LoVo (cell line): ENCODE results near the gene SHQ1.
"Not testable (repeated sequence)": the region's sequence is repeated elsewhere in the genome, so short reads cannot be mapped to it uniquely, and the experiment has no call there.

ENCODE experiments used
- DNase-seq: peaks from one replicate; pipeline ENCODE4 v3.0.0-alpha.2; 2016; ENCODE audit warnings: low spot score

SHQ1 gene

GRCh38 chr3:72800869-72801268 lies 47.4 kb downstream of the SHQ1 start:
- DNase-seq, result no peak

DNA sequence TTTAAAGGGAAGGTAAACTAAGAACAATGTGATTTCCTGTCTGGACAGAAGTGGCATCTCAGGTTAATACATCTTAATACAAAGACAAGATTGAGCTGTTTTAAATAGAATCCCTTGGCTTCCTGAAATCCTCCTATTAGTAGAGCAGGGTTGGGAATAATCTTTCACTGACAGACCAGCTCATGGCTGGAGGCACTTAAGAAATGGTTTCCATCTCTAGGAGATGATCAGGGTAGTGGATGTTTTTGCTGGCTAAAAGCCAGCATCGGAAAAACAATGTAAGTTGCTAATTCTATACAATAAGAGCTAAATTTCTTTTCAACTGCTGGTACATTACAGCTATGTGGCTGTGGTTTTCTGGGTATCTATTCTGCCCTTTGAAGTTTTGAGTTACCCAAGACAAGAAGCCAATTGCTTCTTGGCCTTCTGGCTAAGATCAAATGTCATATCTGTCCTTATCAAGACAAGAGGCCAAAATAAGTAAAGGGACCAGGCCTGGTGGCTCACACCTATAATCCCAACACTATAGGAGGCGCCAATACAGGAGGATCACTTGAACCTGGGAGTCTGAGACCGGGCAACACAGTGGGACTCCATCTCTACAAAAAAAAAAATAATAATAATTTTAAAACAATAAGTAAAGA lies 49.6 kb downstream of the SHQ1 start:
- no peak for DNase-seq

DNA sequence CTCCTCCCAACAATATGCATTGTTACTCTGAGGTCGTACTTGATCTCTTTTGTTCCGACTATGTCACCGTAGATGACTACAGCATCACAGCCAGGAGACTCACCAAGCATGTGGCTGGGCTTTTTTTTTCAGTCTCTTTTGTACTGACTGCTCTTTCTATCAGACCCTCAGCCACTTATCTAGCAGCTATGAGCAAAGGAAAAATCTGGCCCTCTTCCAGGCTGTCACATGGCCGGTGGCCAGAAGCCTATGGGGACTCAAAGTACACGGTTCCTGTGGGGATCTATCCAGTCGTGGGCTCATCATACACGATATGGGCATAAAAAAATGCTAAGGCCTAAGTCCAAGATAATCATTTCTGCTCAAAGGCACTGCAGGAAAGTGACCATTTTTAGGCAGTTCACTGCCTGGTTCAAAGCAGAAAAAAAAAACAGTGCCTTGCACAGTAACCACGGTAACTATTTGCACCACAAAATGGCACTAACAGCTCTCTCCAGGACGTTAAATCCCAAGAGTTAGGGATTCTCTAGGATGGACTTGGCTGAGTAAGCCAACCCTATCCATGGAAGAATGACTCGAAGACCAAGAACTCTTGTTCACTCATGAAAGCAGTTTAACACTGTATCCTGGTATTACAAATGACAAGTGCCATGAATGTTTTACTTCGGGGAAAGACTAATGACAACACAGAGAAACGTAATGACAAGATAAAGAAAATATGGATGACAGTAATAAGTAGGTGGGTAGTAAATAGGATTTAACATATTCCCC lies 50.3 kb downstream of the SHQ1 start:
- no peak for DNase-seq

DNA sequence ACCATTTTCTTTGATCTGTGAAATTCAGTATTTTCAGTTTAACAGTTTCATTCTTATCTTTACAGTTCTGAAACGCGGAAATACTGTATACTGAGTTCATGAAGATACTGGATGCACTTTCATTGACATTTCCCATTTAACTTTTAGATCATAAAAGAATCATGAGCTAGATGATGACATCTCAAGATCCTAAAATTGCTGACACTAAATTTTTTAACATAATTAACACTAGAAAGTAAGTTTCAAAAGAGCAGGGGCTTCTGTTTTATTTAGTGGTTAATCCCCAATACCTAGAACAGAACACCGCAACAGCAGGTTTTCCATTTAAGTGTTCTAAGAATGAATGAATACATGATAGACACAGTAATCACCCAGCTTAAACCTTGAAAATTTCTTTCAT lies 54.2 kb downstream of the SHQ1 start:
- no peak for DNase-seq

DNA sequence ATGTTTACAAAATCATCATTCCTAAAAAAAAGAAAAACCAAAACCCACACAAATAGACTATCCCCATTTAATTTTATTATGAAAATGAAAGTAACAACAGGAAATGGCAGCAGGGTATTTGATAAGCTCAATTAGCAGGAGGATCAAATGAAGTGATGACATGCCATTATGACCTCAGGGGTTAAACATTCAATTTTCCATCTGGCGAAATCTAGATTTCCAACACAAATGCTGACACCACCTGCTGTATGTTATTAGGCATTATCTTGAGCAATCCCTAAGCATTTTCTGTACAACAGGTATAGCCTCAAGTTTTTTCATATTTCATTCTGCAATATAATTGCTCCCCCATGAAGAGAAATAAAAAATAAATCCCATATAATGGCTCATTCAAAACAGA lies 57.1 kb downstream of the SHQ1 start:
- no peak for DNase-seq

DNA sequence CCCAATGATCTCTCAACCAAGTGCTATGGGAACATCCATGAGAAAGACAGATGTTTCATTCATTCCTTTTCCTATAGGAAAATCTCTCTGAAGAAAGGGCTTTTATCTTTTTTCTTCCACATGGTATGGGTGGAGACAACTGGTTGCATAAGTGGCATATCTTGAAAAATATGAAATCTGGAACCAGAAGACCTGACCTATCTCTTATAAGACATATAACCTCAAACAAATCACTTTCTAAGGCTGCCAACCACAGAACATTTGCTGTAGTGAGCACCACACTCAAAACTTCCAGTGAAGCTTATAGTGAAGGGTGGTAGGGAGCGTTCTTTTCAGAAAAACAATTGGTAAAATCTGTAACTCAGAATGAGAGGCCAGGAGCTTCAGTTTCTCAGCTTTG lies 58.5 kb downstream of the SHQ1 start:
- DNase-seq, result no peak

- DNase-seq, result not testable (repeated sequence)
Observed at GRCh38 chr3:72788232-72788631, 60.0 kb downstream of the SHQ1 start.

GRCh38 chr3:72786668-72787067 lies 61.6 kb downstream of the SHQ1 start:
- DNase-seq, result no peak

DNA sequence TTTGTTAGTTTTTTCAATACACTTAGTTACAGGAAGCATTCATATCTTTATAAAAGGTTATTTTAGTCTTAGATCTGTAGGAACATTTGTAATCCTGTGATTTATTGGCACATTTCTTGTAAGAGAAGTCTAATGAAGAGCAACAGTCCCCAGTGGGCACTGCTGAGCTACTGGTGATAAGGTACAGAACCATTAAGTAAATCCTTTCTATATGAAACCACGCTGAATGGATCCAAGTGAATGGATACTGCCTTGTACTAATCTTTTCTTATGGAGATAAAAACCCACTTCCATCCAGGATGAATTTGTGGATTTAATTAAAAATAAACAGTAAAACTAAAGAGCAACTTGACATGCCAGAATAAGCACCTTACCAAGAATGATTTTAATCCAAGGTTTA lies 64.0 kb downstream of the SHQ1 start:
- no peak for DNase-seq

DNA sequence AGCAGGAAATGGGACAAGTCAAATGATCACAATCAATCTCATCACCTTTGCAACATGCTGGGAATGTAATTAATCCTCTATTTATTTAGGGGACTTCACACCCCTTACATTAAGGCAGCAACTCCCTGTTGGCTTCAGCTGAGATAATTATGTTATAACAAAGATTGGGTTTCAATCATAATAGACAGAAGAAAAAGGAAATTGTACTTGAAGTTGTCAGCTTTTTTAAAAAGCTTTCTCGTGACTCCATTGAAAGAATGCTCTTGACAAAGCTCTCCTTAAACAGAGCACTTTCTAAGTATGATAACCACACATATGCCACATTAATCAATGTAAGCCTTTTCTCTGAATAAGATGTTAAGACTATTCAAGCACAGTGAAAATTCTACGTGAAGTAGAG lies 65.7 kb downstream of the SHQ1 start:
- DNase-seq, result no peak

GRCh38 chr3:72769758-72770540 lies 78.3 kb downstream of the SHQ1 start:
- no peak for DNase-seq

- no peak for DNase-seq
Observed at GRCh38 chr3:72768936-72769335, 79.3 kb downstream of the SHQ1 start.

- DNase-seq, result no peak
Observed at GRCh38 chr3:72768481-72768880, 79.8 kb downstream of the SHQ1 start.

- no peak for DNase-seq
Observed at GRCh38 chr3:72768006-72768441, 80.2 kb downstream of the SHQ1 start.

- DNase-seq, result no peak
Observed at GRCh38 chr3:72766866-72767265, 81.4 kb downstream of the SHQ1 start.

- DNase-seq, result no peak
Observed at GRCh38 chr3:72763751-72764440, 84.3 kb downstream of the SHQ1 start.

GRCh38 chr3:72761410-72761809 lies 86.8 kb downstream of the SHQ1 start:
- DNase-seq, result no peak

DNA sequence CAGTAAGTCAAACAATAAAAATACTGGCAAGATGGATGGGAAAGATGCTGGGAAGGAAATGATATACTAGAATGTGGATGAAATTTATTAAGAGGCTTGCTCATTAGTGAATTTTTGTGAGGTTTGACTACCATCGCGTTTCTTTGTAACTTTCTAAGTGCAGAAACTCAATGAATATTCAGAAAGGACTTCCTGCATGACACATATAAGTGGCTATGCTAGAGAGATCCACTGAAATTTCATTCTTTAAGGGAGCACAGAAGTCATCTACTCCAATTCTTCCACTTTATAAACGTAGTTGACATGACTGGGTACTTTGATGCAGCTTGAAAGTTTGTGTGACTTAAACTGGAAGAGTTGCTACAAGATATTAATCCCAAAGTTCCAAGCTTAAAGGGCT lies 88.0 kb downstream of the SHQ1 start:
- no peak for DNase-seq

DNA sequence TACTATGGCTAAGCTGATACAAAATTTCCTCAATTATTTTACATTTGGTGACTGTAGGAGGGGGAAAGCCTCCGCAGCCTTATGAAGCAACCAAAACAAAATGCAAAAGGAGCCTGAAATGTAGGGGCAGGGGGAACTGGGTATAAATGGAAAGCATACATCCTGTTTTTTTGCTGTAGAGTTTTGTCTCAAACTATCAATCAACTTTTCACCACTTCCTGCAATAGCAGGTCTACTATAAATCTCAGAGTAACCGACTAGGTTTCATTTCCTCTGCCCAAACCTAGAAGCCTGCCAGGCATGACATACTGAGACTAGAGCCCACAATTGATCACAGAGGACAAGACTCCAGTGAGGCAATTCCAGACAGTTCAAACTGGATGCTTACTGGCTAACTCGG lies 91.3 kb downstream of the SHQ1 start:
- no peak for DNase-seq

DNA sequence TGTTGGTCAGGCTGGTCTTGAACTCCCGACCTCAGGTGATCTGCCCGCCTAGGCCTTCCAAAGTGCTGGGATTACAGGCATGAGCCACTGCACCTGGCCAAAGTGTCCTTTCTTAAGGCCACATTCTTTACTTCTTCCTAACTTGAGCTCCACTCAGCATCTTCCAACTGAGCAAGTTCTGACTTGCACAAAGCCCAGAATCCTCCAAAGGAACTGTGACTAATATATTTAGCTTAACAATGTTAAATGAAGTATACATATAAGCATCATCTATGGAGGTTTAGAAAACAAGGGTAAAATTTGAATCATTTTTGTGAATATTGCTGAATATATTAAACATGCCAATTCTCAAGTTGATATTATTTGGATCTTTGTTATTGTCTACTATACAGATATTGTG lies 93.7 kb downstream of the SHQ1 start:
- DNase-seq, result no peak

DNA sequence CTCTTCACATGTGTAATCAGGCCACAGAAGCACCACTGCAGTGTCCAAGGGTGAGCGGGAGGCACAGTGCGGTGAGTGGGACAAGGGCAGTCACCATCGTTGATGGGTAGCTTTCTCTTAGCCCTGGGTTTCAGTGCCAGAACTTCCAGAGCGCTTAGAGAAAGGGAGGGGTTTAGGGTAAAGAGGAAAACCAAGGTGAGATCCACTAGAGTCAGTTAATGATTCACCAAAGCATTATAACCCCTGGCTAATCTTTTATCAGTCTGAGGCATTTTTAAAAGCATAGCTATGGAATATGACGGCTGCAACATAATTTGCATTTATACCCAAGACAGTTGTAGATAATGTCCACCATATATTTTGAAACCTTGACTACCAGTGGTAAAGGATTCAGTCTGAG lies 94.8 kb downstream of the SHQ1 start:
- DNase-seq, result no peak

- no peak for DNase-seq
Observed at GRCh38 chr3:72750405-72750965, 97.8 kb downstream of the SHQ1 start.
